Stimulated activated CD8-positive, alpha-beta memory T cell treated with anti-CD3 and anti-CD28 coated beads, Interleukin-2, amount 100 ng/mL, for 1 hour (primary cell): ENCODE measurements around the gene NUP107.
A peak's percentile ranks its signal among the peaks of the same experiment; 100 is the strongest.

ENCODE experiments used
- DNase-seq, 2 donors: peaks; one replicate each; pipeline ENCODE4 v3.0.0-alpha.2; 2020; ENCODE audit warnings: low read depth in 2 of 2

The NUP107 gene

DNA sequence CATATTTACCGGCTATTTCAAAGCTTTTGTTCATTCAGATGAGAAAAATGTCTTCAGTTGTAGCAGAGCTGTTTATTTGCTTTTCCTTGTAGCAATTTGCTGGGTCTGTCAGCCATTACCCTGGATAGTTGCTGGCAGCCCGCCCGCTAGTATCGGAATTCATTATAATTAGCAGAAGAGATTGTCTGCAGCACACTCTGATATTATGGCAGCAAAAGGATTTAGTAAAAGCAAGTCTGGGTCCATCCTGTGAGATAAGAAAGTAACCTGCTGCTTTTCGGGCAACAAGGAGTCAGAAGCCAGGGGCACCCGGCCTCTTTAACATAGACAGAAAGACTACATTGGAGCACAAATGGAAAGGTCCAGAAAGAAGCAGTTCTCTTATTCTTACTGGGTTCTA, 53.1 kb downstream of the NUP107 start:
- DNase-seq: no peak

- DNase-seq: no peak
These were observed 56.6 kb downstream of the NUP107 start for GRCh38 chr12:68743356-68743755.

DNA sequence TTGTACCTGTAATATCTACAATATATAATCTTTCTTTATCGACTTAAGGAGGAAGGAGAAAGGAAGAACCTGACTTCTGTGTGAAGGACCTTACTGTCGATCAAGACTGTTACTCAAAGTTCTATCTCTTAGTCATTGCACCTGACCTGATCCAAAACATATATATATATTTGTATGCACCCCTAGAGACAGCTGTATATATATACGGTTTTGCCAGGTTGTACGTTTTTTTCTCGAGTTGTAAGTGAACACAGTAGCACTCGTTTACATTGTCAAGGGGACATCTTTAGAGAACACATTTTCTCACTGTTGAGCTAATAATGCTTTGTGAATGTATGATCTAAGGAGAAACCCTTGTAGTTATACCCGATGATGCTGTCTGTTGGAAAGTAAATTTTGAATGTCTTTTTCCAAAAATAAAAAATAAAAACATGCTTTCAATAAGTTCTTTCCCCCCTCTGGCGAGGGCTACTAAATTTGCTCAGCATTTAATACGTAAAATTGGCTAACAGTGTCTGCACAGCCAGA, 58.7 kb downstream of the NUP107 start:
- DNase-seq: no peak

DNA sequence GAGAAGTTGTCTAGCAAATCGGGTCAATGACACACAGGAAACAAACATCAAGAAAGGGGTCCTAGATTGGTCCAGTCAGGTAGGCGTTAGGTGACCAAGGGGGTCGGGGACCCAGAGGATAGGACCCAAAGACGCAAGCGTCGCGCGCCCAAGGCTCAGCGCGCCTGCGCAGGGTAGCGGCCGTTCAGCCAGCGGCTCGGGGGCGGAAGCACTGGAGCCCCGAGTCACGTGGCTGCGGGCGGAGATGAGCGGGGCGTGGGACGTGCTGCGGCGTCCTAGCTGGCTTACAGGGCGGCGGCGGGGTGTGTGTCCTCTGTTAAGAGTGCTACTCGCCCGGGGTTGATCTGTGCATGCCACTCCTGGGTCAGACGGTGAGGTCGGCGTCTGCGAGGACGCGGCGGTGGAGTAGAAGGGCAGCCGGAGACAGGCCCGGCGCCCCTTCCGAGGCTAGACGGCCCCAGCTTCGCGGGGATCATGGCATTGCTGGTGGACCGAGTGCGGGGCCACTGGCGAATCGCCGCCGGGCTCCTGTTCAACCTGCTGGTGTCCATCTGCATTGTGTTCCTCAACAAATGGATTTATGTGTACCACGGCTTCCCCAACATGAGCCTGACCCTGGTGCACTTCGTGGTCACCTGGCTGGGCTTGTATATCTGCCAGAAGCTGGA, 59.3 kb downstream of the NUP107 start, which contains the start of gene SLC35E3:
SLC35E3 (plus strand) TSS at position 273 of the 668 bp plus-strand sequence; CDS start at position 475, 202 bp downstream.
- DNase-seq: peak; percentile 76 to 84

- DNase-seq: no peak
These were observed 59.9 kb downstream of the NUP107 start for GRCh38 chr12:68746572-68747180.

DNA sequence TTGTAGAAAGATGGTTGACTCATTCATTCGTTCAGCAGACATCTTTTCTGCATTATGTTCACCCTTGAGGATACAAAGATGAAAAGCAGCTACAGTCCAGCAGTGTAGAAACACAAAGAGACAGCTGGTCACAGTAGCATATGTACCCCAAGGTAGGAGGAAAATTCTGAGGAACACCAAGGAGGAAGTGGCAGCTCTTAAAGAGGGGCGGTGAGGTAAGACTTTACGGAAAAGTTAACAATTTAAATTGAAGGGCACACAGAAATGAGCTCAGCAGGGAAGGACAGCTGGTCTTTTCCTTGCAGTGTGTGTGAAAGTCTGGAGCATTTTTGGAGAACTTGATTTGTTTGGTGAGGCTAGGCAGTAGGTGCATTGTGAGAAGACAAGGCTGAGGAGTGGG, 62.7 kb downstream of the NUP107 start:
- DNase-seq: no peak

DNA sequence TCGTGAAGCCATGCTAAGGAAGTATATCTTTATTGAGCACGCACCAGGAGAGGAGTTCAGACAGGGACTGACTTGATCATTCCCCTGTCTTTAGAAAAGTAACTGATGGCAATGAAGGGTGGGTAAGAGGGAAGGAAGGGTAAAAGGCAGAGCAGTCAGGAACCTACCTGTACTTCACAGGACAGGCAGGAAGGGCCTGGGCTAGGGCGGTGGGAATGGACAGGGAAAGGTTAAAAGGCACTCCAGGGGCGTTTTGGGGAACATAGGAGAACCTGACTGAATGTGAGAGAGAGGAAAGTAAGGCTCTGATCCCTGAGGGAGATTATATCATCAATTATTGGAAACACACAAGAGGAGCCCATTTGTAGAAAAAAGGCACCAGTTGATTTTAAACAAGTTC, 63.1 kb downstream of the NUP107 start:
- DNase-seq: no peak

DNA sequence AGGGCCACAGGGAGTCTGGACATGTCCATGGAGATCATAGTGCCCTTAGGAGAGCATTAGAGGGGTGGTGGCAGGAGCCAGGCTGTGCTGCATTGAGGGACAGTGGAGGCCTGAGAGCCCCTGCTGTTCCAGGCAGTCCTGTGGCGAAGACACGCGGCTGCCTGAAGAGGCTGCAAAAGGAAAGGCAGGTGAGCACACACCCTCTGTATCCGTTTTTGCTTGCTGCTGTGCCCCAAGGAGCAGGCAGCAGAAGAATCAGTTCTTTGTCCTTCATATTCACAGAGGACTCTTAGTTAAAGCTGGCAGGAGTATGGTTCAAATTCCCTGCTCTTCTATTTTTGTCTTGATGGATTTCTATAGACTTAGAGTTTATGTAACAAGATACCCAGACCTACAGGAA, 63.7 kb downstream of the NUP107 start:
- DNase-seq: no peak

DNA sequence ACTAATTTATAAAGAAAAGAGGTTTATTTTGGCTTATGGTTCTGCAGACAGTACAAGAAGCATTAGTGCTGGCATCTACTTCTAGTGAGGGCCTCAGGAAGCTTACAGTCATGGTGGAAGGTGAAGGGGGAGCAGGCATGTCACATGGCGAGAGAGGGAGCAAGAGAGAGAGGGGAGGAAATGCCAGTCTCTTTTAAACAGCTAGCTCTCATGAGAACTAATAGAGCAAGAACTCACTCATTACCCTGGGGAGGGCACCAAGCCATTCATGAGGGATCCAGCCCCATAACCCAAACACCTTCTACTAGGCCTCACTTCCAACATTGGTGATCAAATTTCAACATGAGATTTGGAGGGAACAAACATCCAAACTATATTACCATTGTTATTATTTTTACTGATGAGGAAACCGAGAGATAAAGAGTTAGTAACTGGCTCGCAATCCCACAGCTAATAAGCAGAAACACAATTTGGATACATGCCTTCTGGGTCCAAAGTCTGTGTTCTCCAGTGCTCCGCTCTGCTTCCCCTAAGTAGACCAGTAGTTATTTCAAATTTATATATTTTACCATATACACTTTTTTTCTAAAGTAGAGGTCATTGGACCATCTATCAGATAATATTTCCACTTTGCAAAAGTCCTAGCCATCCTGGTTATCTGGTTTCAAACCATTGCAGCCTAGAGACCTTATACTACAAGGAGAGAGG, 68.9 kb downstream of the NUP107 start:
- no peak for DNase-seq

- no peak for DNase-seq
These were observed 73.1 kb downstream of the NUP107 start for GRCh38 chr12:68759852-68760251.

- no peak for DNase-seq
These were observed 74.1 kb downstream of the NUP107 start for GRCh38 chr12:68760806-68761441.

DNA sequence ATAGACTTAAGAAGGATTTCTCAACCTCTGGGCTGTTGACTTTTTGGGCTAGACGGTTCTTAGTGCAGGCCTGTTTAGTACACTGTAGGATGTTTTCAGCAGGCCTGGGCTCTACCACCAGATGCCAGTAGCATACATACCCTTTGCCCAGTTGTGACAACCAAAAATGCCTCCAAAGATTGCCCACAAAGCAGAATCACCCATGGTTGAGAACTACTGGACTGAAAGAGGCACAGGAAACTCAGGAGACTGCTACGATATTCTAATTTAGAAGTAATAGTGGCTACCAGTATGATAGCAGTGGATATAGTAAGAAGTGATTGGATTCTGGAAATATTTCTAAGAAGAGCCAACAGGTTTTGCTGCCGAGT, 74.6 kb downstream of the NUP107 start:
- no peak for DNase-seq

DNA sequence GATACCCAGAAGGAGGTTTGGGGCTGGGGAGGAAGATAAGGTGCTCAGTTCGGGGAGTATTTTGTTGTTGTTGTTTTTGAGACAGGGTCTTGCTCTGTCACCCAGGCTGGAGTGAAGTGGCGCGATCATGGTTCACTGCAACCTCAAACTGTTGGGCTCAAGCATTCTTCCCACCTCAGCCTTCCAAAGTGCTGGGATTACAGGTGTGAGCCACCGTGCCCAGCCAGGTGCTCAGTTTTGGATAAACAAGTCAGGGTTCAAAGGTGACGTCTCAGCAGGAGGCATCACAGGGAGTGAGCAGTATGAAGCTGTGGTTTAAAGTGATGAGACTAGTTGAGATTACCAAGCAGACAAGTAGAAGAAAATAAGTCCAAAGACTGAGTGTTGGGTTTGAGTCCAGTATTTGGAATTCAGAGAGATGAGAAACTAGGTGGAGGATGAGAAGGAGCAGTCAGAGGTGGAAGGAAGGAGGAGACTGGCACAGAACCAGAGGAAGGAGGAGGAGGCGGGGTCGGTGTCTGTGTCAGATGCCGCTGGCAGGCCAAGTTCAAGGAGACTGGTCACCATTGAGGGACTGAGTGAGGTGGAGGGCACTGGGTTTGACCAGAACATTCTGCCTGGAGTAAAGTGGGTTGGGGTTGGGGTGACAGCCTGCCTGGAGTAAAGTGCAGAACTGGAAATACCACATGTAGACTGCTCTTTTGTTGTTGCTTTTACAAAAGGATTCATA, 75.3 kb downstream of the NUP107 start:
- no peak for DNase-seq

- no peak for DNase-seq
These were observed 75.9 kb downstream of the NUP107 start for GRCh38 chr12:68762691-68763090.

DNA sequence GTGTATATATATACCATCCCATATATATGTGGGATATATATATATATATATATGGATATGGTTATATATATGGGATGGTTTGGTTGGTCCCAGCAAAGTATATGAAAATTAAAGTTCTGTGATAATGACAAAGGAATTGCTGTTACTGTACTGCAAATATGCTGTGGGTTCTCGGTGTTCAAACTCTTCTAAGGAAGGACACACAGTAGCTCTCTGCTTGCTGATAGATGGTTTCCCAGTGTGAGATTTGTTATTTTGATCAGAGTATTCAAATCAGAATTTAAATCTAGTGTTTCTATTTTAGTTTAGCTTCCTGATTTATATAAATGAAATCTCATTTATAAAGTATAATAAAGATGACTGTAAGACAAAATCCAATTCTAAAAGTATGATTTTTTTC, 78.9 kb downstream of the NUP107 start:
- no peak for DNase-seq

DNA sequence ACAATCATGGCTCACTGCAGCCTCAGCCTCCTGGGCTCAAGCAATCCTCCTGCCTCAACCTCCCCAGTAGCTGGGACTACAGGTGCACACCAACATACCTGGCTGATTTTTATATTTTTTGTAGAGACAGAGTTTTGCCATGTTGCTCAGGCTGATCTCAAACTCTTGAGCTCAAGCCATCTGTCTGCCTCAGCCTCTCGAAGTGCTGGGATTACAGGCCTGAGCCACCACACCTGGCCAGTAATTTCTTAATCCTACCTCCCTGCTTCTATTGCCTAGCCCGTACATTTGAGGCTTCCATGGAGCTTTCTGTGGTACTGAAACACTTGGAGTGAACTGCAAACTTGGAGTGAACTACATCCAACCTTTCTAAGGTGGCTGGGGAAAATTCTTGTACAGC, 79.9 kb downstream of the NUP107 start:
- DNase-seq: no peak

DNA sequence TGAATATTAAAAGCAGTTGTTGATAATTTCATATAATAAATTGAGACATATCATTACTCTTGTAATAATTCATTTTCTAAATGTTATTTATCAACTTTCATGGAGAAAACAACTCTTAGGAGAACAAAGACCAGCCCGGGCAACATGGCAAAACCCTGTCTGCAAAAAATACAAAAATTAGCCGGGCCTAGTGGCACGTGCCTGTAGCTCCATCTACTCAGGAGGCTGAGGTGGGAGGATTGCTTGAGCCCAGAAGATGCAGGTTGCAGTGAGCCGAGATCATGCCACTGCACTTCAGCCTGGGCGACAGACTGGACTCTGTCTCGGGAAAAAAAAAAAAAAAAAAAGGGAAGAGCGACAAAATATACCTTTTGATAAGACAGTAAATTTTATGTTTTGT, 80.4 kb downstream of the NUP107 start:
- no peak for DNase-seq

- DNase-seq: no peak
These were observed 81.7 kb downstream of the NUP107 start for GRCh38 chr12:68768431-68768939.

DNA sequence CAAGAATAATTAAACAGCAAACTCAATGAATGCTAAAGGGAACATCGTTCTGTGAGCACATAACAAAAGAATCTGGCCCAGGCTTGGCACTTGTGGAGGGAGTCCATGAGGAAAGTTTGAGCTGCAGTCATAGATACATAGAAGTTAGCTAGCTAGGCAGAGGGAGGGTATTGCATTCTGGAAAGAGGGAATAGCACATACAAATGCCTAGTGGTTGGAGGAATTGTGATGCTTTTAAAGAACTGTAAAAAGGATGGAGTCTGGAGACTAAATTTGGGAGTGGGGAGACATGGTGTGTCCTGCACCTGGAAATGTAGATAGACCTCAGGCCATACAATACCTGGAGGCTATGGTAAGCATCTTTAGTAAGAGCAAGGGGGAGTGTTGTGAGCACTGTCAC, 83.2 kb downstream of the NUP107 start:
- DNase-seq: no peak

- no peak for DNase-seq
These were observed 84.6 kb downstream of the NUP107 start for GRCh38 chr12:68771223-68771925.

- DNase-seq: no peak
These were observed 85.9 kb downstream of the NUP107 start for GRCh38 chr12:68772714-68773113.
